GM21526 (cell line): ENCODE measurements around the gene MIER2.
"Not testable (repeated sequence)": the region's sequence is repeated elsewhere in the genome, so short reads cannot be mapped to it uniquely, and the experiment has no call there.

Experiments
- ATAC-seq: cut with Tn5 transposase; IDR thresholded peaks from one replicate; pipeline ENCODE4 v1.9.1; 2021; ENCODE audit warnings: moderate library complexity; ENCODE audit not compliant: unreplicated experiment, low FRiP score

The MIER2 gene

GRCh38 chr19:364496-365287, 20.1 kb upstream of the MIER2 start:
- no peak for ATAC-seq

GRCh38 chr19:362683-363082, 18.1 kb upstream of the MIER2 start:
- ATAC-seq, result no peak

GRCh38 chr19:362154-362553, 17.6 kb upstream of the MIER2 start:
- no peak for ATAC-seq

- ATAC-seq, result no peak
Measured at GRCh38 chr19:359653-359925, 15.0 kb upstream of the MIER2 start.

GRCh38 chr19:355536-355935, 10.9 kb upstream of the MIER2 start:
- ATAC-seq, result not testable (repeated sequence)

GRCh38 chr19:355134-355533, 10.5 kb upstream of the MIER2 start:
- ATAC-seq, result no peak

- no peak for ATAC-seq
Measured at GRCh38 chr19:351976-352625, 7.5 kb upstream of the MIER2 start.

GRCh38 chr19:347946-348861, 3.6 kb upstream of the MIER2 start:
- no peak for ATAC-seq

- ATAC-seq, result no peak
Measured at GRCh38 chr19:345320-345879, 804 bp upstream of the MIER2 start.

- peak; percentile 17 for ATAC-seq
Measured at GRCh38 chr19:343941-344624, 513 bp downstream of the MIER2 start.

GRCh38 chr19:343451-343931, 1.1 kb downstream of the MIER2 start:
- ATAC-seq, result no peak

GRCh38 chr19:342801-343421, 1.7 kb downstream of the MIER2 start:
- ATAC-seq, result no peak

GRCh38 chr19:342128-342455, 2.5 kb downstream of the MIER2 start:
- ATAC-seq, result no peak

GRCh38 chr19:341386-342127, 3.0 kb downstream of the MIER2 start:
- no peak for ATAC-seq

GRCh38 chr19:340620-341385, 3.8 kb downstream of the MIER2 start:
- ATAC-seq, result no peak

GRCh38 chr19:339262-339887, 5.2 kb downstream of the MIER2 start:
- ATAC-seq, result no peak

GRCh38 chr19:338421-338820, 6.2 kb downstream of the MIER2 start:
- ATAC-seq, result no peak

GRCh38 chr19:336067-336614, 8.5 kb downstream of the MIER2 start:
- no peak for ATAC-seq
